Ectodermal cell (in vitro differentiated cells): ENCODE measurements around the gene ABCA2.

Experiments
- H3K27ac ChIP-seq: 2 replicates; pipeline ENCODE4 v1.7.0; 2013; ENCODE audit warnings: mild to moderate bottlenecking, low read depth, low read length; ENCODE audit not compliant: insufficient read depth, poor library complexity, severe bottlenecking
- H3K27me3 ChIP-seq: 2 replicates; pipeline ENCODE4 v1.7.0; 2013; ENCODE audit warnings: mild to moderate bottlenecking, low read length; ENCODE audit not compliant: insufficient read depth, control insufficient read depth, poor library complexity, severe bottlenecking
- H3K36me3 ChIP-seq: one replicate; pipeline ENCODE4 v1.7.0; 2013; ENCODE audit warnings: low read length; ENCODE audit not compliant: control insufficient read depth, insufficient read depth
- H3K4me1 ChIP-seq: one replicate; pipeline ENCODE4 v1.7.0; 2013; ENCODE audit warnings: low read length; ENCODE audit not compliant: control insufficient read depth, insufficient read depth
- H3K4me3 ChIP-seq: 2 replicates; pipeline ENCODE4 v1.7.0; 2013; ENCODE audit warnings: low read depth, low read length, control low read depth; ENCODE audit not compliant: insufficient read depth
- H3K9me3 ChIP-seq: 2 replicates; pipeline ENCODE4 v1.7.0; 2013; ENCODE audit warnings: mild to moderate bottlenecking, low read length, moderate library complexity; ENCODE audit not compliant: control insufficient read depth
- WGBS, 2 experiments: methylation state at CpG; one replicate each; pipeline ENCODE4 v1.1.7; 2013; ENCODE audit warnings: missing lambda C conversion rate in 2 of 2; 5-methylcytosine and 5-hydroxymethylcytosine counted together

Gene ABCA2

DNA sequence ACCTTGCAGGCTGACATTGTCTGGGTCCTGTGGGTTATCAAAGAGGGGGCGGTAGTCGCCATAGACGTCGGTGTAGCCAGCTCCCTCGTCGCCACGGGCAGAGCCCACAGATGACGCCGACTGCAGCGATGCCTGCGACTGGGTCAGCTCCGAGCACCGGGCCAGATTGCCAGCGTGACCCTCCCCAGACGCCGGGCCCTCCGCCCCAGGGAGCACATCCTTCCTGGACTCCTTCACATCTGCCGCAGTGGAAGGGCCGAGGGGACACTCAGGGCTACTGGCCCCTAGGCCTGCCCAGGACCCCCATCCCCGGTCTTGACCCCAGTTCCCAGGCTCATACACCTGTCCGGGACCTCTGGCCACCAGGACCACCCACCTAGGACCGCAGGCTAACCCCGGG, 13.9 kb downstream of the ABCA2 start:
- no peaks in the 10 kb centered on the region for H3K27me3 ChIP-seq
- 92 to 93% methylated on average over 23 of the region's 23 CpGs for WGBS, 2 experiments
- H3K9me3 ChIP-seq = no peaks in the 10 kb centered on the region
- H3K4me1 ChIP-seq = no peaks in the 10 kb centered on the region
- H3K36me3 ChIP-seq = peaks cover 5% of the 10 kb centered on the region
- H3K27ac ChIP-seq = no peak overlapping the region
- no peak overlapping the region for H3K4me3 ChIP-seq

DNA sequence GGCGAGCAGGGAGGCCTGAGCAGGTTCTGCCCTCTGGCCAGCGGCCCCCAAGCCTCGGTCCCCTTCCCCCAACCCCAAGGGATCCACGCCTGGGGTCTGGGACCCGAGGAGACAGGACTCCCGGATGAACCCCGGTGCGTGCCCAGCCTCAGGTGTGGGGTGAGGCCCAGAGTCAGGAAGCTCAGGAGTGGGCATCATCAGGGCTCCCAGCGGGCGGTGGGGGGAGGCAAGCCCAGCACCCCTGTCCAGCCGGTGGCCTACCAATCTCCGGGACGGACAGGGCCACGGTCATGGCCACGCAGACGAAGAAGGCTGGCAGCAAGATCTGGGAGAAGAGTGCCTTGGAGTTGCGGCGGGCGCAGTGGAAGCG, 14.5 kb downstream of the ABCA2 start:
- Histone ChIP-seq H3K9me3 (no peaks in the 10 kb centered on the region), H3K36me3 (peaks cover 5% of the 10 kb centered on the region), H3K4me3 (no peak overlapping the region), H3K27me3 (no peaks in the 10 kb centered on the region), H3K4me1 (no peaks in the 10 kb centered on the region), H3K27ac (no peak overlapping the region)
- 93 to 96% methylated on average over 20 of the region's 20 CpGs for WGBS, 2 experiments

DNA sequence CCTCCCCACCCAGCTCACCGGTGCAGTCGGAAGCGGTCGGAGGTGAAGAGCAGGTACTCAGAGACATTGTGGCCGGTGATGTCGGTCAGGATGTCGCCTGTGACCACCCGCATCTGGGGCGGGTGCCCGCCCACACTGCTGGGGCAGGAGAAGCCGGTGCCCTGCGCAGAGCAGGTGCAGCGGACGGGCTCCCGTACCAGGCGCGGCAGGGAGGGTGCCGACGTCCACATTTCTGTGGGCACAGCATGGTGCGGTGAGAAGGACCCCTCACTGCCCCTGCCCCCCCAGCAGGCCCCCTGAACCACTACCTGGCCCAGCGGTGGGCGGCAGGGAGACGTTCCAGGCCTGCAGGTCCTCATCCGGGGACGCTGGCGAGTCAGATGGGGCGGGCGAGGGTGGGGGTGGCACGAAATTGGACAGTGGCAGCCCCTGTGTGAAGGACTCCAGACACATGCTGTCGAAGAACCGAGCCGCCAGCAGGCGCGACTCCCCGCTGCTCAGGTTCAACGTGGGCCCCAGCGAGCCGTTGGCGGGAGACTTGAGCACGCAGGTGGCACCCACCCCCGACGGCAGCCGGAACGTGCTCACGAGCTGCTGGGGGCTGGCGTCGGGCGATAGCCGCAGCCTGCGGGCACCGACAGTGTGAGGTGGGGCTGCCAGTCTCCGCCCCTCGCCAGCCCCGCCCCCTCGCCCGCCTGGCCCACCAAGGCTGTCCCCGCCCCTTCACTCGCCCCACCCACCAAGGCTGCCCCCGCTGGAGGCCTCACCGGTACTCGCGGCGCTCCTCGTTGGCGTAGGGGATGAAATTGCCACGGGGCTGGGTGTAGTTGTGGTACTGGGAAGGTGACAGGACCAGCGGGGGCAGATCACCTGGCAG, 15.1 kb downstream of the ABCA2 start:
- H3K27ac ChIP-seq = no peak overlapping the region
- H3K9me3 ChIP-seq = no peaks in the 10 kb centered on the region
- peaks cover 5% of the 10 kb centered on the region for H3K36me3 ChIP-seq
- H3K4me1 ChIP-seq = peaks cover under 1% of the 10 kb centered on the region
- 74 to 81% methylated on average over 66 to 67 of the region's 67 CpGs for WGBS, 2 experiments
- no peak overlapping the region for H3K4me3 ChIP-seq
- H3K27me3 ChIP-seq = no peaks in the 10 kb centered on the region

DNA sequence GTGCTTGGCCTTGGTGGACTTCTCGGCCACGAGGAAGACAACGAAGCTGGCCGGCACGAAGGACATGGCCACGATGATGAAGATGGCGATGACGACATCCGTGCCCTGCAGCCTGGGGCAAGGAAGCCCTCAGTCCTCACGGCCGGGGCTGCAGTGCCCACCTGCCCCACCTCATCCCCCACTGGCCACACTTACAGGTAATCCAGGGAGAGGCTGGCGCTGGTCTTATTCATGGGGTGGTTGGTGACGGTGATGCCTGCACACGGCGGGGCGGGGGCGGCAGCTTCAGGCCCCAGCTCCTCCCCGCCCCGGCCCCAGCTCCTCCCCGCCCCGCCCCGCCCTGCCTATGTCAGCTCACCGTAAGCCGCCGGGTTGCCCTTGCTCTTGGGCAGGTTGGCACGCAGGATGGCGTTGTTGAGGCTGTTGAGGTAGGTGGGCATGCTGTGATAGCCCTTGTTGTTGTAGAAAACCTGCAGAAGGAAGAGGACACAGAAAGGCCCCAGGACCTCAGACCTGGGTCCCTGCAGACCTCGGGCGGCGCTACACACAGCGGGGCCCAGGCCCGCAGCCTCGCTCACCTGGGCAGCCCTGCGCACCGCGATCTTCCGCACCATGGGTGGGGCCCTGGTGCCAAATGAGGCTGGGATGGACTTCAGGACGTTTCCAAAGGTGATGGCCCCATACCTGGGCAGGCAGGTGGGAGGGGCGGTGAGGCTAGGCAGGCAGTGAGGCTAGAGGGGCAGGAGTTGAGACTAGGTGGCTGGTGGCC, 15.9 kb downstream of the ABCA2 start:
- Histone ChIP-seq H3K4me3 (no peak overlapping the region), H3K27ac (no peak overlapping the region), H3K27me3 (no peaks in the 10 kb centered on the region), H3K4me1 (peaks cover 7% of the 10 kb centered on the region), H3K9me3 (no peaks in the 10 kb centered on the region), H3K36me3 (peaks cover 5% of the 10 kb centered on the region)
- WGBS, 2 experiments = 94 to 95% methylated on average over 39 of the region's 39 CpGs

DNA sequence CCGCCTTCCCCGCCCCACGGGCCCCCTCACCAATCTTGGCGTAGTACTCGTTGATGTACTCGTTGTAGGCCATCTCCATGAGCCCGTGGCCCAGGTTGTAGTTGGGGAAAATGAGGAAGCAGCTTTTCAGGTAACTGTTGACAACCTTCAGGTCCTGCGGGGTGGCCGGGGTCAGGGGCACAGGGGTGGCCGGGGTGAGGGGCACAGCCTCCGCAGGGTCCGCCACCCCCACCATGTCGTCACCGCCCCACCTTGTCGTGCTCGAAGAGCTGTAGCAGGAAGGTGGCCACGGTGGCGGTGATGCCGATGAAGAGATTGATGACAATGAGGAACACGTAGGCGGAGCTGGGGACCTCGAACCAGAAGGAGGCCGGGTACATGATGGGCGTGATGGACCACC, 16.9 kb downstream of the ABCA2 start:
- no peaks in the 10 kb centered on the region for H3K9me3 ChIP-seq
- H3K27ac ChIP-seq = no peak overlapping the region
- WGBS, 2 experiments = 95% methylated on average over 24 of the region's 24 CpGs
- H3K27me3 ChIP-seq = no peaks in the 10 kb centered on the region
- H3K4me3 ChIP-seq = no peak overlapping the region
- H3K4me1 ChIP-seq = peaks cover 7% of the 10 kb centered on the region
- H3K36me3 ChIP-seq = peaks cover 5% of the 10 kb centered on the region

DNA sequence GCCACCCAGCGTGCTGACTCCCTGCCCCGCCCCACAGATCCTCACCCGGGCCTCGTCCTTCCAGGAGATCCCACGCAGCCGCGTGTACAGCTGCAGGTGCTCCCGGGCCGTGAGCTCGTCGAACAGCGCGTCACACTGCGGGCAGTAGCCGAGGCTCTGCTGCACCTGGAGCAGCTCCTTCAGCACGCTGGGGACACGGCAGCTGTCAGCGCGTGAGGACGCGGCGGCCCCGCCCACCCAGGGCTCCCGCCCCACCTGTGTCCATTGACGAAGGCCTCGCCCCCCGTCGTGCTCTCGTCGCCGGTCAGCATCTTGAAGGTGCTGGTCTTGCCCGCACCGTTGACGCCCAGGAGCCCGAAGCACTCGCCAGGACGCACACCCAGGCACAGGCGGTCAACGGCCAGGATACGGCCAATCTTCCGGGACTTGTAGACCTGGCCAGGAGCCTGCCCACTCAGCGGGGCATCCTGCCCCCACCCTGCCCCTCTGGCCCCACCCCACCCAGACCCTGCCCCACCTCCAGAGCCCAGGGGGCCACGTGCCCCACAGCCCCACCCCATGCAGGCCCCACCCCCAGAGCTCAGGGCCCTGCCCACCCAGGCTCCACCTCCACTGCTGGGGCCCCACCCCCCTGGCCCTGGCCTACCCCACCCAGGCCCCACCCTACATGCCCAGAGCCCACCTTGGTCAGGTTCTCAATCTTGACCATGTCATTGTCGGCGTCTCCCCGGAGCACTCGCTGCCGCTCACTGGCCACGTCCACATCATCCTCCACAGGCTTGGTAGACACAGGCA, 17.9 kb downstream of the ABCA2 start:
- Histone ChIP-seq H3K36me3 (no peaks in the 10 kb centered on the region), H3K9me3 (no peaks in the 10 kb centered on the region), H3K4me3 (no peak overlapping the region), H3K27ac (no peak overlapping the region), H3K27me3 (no peaks in the 10 kb centered on the region), H3K4me1 (peaks cover 7% of the 10 kb centered on the region)
- 94 to 95% methylated on average over 49 of the region's 49 CpGs for WGBS, 2 experiments

DNA sequence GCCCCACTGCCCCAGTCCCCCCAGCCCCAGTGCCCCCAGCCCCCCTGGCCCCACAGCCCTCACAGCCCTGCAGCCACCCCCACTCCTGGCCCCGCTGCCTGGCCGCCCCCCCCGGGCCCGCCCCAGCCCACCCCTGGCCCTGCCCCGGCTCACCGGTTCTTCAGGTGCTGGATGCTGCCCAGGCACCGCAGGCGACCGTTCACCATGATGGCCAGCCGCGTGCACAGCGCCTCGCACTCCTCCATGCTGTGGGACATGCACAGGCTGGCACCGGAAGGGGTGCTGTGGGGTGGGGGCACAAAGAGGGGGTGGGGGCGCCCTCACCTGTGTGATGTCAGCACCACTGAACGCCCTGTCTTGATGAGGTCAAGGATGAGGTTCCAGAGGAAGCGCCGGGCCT, 18.8 kb downstream of the ABCA2 start:
- no peaks in the 10 kb centered on the region for H3K9me3 ChIP-seq
- H3K4me3 ChIP-seq = no peak overlapping the region
- no peak overlapping the region for H3K27ac ChIP-seq
- WGBS, 2 experiments = 94 to 95% methylated on average over 18 of the region's 18 CpGs
- peaks cover 7% of the 10 kb centered on the region for H3K4me1 ChIP-seq
- H3K27me3 ChIP-seq = no peaks in the 10 kb centered on the region
- no peaks in the 10 kb centered on the region for H3K36me3 ChIP-seq

DNA sequence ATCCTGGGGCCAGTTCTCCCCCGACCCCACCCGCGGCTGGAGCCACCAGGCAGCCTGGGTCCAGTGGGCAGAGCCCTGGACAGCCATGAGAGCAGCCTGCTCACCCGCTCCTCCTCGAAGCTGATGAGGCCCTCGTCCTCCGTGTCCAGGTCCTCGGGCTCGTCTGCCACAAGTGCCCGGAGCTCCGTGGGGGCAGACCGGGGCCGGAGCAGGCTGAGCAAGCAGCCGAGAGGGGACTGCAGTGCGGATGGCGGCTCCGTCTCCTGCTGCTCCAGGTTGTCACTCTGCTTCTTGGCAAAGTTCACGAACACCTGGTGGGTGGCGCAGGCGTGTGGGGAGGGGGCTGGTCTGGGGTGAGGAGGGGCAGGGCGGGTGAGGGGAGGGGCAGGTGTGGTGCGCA, 19.7 kb downstream of the ABCA2 start:
- WGBS, 2 experiments = 92% methylated on average over 22 of the region's 22 CpGs
- H3K4me1 ChIP-seq = peaks cover 7% of the 10 kb centered on the region

DNA sequence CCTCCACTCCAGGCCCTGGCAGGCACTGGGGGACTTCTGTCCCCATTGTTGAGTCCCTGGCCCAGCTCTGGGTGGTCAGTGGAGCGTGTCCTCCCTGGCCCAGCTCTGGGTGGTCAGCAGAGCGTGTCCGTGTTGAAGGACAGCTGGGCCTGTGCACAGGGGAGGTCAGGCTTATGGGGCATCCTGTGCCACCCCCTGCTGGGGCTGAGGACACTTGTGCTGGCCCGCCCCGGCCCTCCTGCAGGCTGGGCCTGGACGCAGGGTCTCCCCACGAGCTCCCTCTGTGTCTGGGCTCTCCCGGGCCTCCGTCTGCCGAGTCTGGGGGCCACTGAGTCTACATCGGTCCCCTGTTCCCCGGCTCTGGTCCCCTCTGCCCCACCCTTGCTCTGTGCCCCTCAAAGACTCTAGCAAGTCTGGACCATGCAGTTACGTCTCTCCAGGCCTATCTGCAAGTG, 20.2 kb downstream of the ABCA2 start:
- H3K27ac ChIP-seq = no peak overlapping the region
- H3K36me3 ChIP-seq = no peaks in the 10 kb centered on the region
- H3K9me3 ChIP-seq = no peaks in the 10 kb centered on the region
- peaks cover 7% of the 10 kb centered on the region for H3K4me1 ChIP-seq
- no peak overlapping the region for H3K4me3 ChIP-seq
- H3K27me3 ChIP-seq = no peaks in the 10 kb centered on the region
- 90 to 91% methylated on average over 13 of the region's 13 CpGs for WGBS, 2 experiments

More for the DNA sequence above, 19.7 kb downstream of the ABCA2 start:
- Histone ChIP-seq H3K9me3 (no peaks in the 10 kb centered on the region), H3K27ac (no peak overlapping the region), H3K4me3 (no peak overlapping the region), H3K36me3 (no peaks in the 10 kb centered on the region), H3K27me3 (no peaks in the 10 kb centered on the region)
